HepG2 (cell line): ENCODE results near the gene FKBP8. TPM values are rescaled to one million over a fixed set of nuclear protein-coding genes. Genes with fewer than 3 reads are reported as not detected.

ENCODE experiments used
- ARNTL ChIP-seq: sonication (generic); formaldehyde crosslinking; IDR thresholded peaks from 2 replicates; pipeline ENCODE4 v1.4.0; 2020; ENCODE audit warnings: mild to moderate bottlenecking, missing genetic modification reagents
- CREB1 ChIP-seq, 2 experiments: fragments of 450-650 bp in 1 of 2; IDR thresholded peaks; 2 replicates each; pipeline ENCODE4 v1.6.1; 2016 to 2017; ENCODE audit warnings: control low read depth in 1 of 2, mild to moderate bottlenecking in 1 of 2, missing compliant biosample characterization in 1 of 2, missing genetic modification characterization in 1 of 2
- DBP ChIP-seq: sonication (generic); formaldehyde crosslinking; IDR thresholded peaks from 2 replicates; pipeline ENCODE4 v1.4.0; 2020; ENCODE audit warnings: missing genetic modification reagents; ENCODE audit errors: not compliant biosample characterization
- ETS1 ChIP-seq: sonication (generic); formaldehyde crosslinking; IDR thresholded peaks from 2 replicates; pipeline ENCODE4 v1.4.0; 2020; ENCODE audit warnings: missing genetic modification reagents
- HHEX ChIP-seq: IDR thresholded peaks from 2 replicates; pipeline ENCODE4 v1.6.1; 2016; ENCODE audit warnings: control low read depth
- KDM2A ChIP-seq: sonication (generic); formaldehyde crosslinking; IDR thresholded peaks from 2 replicates; pipeline ENCODE4 v1.4.0; 2020; ENCODE audit warnings: low read depth, missing genetic modification reagents, borderline replicate concordance
- KMT2B ChIP-seq: IDR thresholded peaks from 2 replicates; pipeline ENCODE4 v1.6.1; 2016; ENCODE audit warnings: missing genetic modification reagents, missing compliant biosample characterization
- MTF2 ChIP-seq: sonication (generic); formaldehyde crosslinking; IDR thresholded peaks from 2 replicates; pipeline ENCODE4 v1.5.0; 2020; ENCODE audit warnings: missing genetic modification reagents, borderline replicate concordance
- NR2F2 ChIP-seq: IDR thresholded peaks from 2 replicates; pipeline ENCODE4 v1.6.1; 2012; ENCODE audit warnings: low read depth, inconsistent platforms, borderline replicate concordance
- NRL ChIP-seq: sonication (generic); formaldehyde crosslinking; IDR thresholded peaks from 2 replicates; pipeline ENCODE4 v1.5.0; 2020; ENCODE audit warnings: missing genetic modification reagents, mild to moderate bottlenecking, moderate library complexity, borderline replicate concordance
- REST ChIP-seq, 2 experiments: IDR thresholded peaks; 2 replicates each; pipeline ENCODE4 v1.6.1; 2011 to 2012; ENCODE audit warnings: low read length in 2 of 2, borderline replicate concordance in 1 of 2, low read depth in 1 of 2, mild to moderate bottlenecking in 1 of 2, moderate library complexity in 1 of 2
- SRSF1 ChIP-seq: fragments of 200-400 bp; formaldehyde crosslinking; optimal IDR thresholded peaks from 2 replicates; pipeline ENCODE3; 2017; ENCODE audit warnings: mild to moderate bottlenecking, low read depth, low read length, moderate library complexity
- SYNCRIP ChIP-seq: fragments of 200-400 bp; formaldehyde crosslinking; IDR thresholded peaks from 2 replicates; pipeline ENCODE4 v1.6.1; 2018; ENCODE audit warnings: mild to moderate bottlenecking, low read depth, low read length; ENCODE audit not compliant: insufficient read depth
- ZNF414 ChIP-seq: sonication (generic); formaldehyde crosslinking; IDR thresholded peaks from 2 replicates; pipeline ENCODE4 v1.5.0; 2020; ENCODE audit warnings: missing genetic modification reagents
- ZNF503 ChIP-seq: sonication (generic); formaldehyde crosslinking; IDR thresholded peaks from 2 replicates; pipeline ENCODE4 v1.4.0; 2020; ENCODE audit warnings: missing genetic modification reagents
- ZNF550 ChIP-seq: sonication (generic); formaldehyde crosslinking; IDR thresholded peaks from 2 replicates; pipeline ENCODE4 v1.4.0; 2020; ENCODE audit warnings: mild to moderate bottlenecking, missing genetic modification reagents, borderline replicate concordance
- ZNF576 ChIP-seq: sonication (generic); formaldehyde crosslinking; IDR thresholded peaks from 2 replicates; pipeline ENCODE4 v1.4.0; 2020; ENCODE audit warnings: mild to moderate bottlenecking, missing genetic modification reagents
- ZNF776 ChIP-seq: sonication (generic); formaldehyde crosslinking; IDR thresholded peaks from 2 replicates; pipeline ENCODE4 v1.4.0; 2020; ENCODE audit warnings: mild to moderate bottlenecking, missing genetic modification reagents
- polyA plus RNA-seq, 8 experiments: library from polyadenylated mRNA; depleted of rRNA in 3 of 8; stranded (reverse) in 7 of 8; unstranded in 1 of 8; fragments of >200 nt; fragmentation: Illumina TruSeq in 4 of 8; extraction: Trizol in 4 of 8; gene quantifications; 2 replicates each; pipeline versions ENCODE4 v1.2.1 to v1.2.3, GENCODE V29; 2011 to 2016; ENCODE audit warnings: low read depth in 4 of 8, missing spikeins in 1 of 8, mixed read lengths in 1 of 8; ENCODE audit not compliant: insufficient read depth in 1 of 8
- total RNA-seq, 5 experiments: library from RNA; depleted of rRNA; stranded (reverse); fragments of >200 nt; fragmentation: Illumina TruSeq; extraction: Trizol; gene quantifications; 2 replicates each; pipeline ENCODE4 v1.2.3, GENCODE V29; 2016; ENCODE audit warnings: low read depth in 1 of 5

Gene FKBP8
- total and polyA plus RNA-seq, 2 of the 13 experiments (the other 11 are each of a cell fraction or from before 2014, with no cell fraction given), result 81.7 to 93.9 TPM

GRCh38 chr19:18571564-18572344 lies 28.4 kb upstream of the FKBP8 start, which contains the start of gene UBA52 (continued):
- TF ChIP-seq KMT2B (CRISPR knock-in tag), result peak; percentile 84; the same call in 1 of the 2 replicates
- TF ChIP-seq ZNF414 (CRISPR knock-in tag), result peak; percentile 46; the same call in 1 of the 2 replicates
- peak; percentile 95 for TF ChIP-seq ARNTL (CRISPR knock-in tag)
- TF ChIP-seq ZNF576 (CRISPR knock-in tag), result no peak
- TF ChIP-seq SRSF1, result no peak
- peak; percentile 99 for TF ChIP-seq KDM2A
- TF ChIP-seq HHEX (CRISPR knock-in tag), result no peak
- TF ChIP-seq NRL (CRISPR knock-in tag), result peak; percentile 59; the same call in 1 of the 2 replicates
- no peak for TF ChIP-seq ZNF550 (CRISPR knock-in tag)
- TF ChIP-seq ZNF776, result peak; percentile 75; the same call in 1 of the 2 replicates
- peak; percentile 70; the same call in 1 of the 2 replicates for TF ChIP-seq MTF2
- TF ChIP-seq ETS1, result 0 out of 2 replicates have a peak, but pooled peaks have one; percentile 48
- TF ChIP-seq DBP (CRISPR knock-in tag), result peak; percentile 30
- TF ChIP-seq REST (IDR thresholded peaks at IDR 0.05; ENCODE audit: borderline replicate concordance in 1 of 2, low read depth in 1 of 2, low read length in 2 of 2), result peak in 1 of 2 experiments; percentile 59; a peak in 1 of 4 replicates
- no peak; the same call in none of the 2 replicates for TF ChIP-seq ZNF503 (CRISPR knock-in tag)
- TF ChIP-seq SYNCRIP, result no peak
- peak; percentile 96 for TF ChIP-seq CREB1 (IDR thresholded peaks at IDR 0.05)
- peak; percentile 97 for TF ChIP-seq CREB1 (CRISPR knock-in tag; IDR thresholded peaks at IDR 0.05)
- TF ChIP-seq NR2F2, result no peak
